HG03520 (cell line): ENCODE results near the gene AMOTL1.
"Not testable (repeated sequence)": the region's sequence is repeated elsewhere in the genome, so short reads cannot be mapped to it uniquely, and the experiment has no call there.

ENCODE experiments used
- ATAC-seq: cut with Tn5 transposase; IDR thresholded peaks from one replicate; pipeline ENCODE4 v1.9.1; 2021; ENCODE audit warnings: mild to moderate bottlenecking, moderate library complexity; ENCODE audit not compliant: unreplicated experiment

AMOTL1 gene

DNA sequence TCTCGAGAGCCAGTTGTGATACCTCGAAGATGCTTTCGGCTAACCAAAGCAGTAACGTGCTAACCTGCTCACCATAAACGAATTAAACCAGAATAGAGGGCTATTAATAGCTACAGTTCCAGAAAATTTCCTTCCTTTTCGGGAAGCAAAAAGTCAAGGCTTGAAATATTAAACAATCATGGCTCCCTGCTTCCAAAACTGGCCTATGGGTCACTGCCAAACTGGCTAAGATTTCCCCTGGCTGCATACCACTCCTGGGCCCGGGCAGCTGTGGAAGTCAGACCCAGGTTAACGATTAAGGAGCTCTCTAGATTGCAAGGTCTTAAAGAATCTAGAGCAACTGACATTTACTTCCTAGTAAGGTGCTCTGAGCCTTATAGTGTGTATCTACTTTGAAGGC lies 1.7 kb downstream of the AMOTL1 start:
- no peak for ATAC-seq

DNA sequence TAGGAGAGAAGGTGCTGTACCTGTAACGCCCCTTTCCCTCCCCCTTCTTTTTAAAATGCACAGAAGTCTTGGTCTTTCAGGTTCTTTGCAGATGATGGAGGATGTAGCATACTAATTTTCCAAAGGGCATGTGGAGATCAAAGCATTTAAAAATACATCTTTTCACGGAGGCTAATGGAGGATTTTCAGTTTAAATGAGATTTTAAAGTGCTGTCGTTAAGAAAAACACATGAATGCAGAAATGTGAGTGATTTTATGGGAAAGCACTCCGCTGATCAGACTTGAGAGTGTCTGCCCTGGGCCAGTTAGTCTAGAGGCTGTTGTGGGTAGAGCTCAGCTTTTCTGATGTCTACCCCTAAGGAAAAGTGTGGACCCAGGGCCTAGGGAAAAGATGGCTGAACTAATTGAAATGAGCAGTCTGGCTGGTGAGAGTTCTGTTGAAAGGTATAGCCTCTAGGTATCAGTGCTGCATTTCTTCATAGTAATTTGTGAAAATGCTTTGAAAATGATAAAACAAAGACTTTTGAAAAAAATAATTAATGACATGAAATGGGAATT lies 2.5 kb downstream of the AMOTL1 start:
- ATAC-seq = no peak

GRCh38 chr11:94771390-94771789 lies 3.2 kb downstream of the AMOTL1 start:
- no peak for ATAC-seq

DNA sequence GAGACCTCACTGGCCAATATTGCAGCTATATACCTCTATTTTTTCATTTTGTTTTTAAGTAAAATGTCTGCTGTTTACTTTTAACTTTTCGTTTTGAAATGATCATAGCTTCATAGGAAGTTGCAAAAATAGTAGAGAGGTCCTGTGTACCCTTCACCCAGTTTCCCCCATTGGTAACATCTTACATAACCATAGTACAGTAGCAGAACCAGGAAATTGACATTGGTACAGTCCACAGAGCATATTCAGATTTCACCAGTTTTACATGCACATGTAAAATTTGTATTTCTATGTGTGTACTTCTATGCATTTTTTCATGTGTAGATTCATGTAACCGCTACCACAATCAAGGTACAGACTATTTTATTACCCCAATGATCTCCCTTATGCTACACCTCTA lies 3.8 kb downstream of the AMOTL1 start:
- no peak for ATAC-seq

- ATAC-seq = no peak
Observed at GRCh38 chr11:94773842-94774241, 5.7 kb downstream of the AMOTL1 start.

- ATAC-seq = no peak
Observed at GRCh38 chr11:94774345-94774744, 6.2 kb downstream of the AMOTL1 start.

GRCh38 chr11:94775567-94776327 lies 7.6 kb downstream of the AMOTL1 start:
- no peak for ATAC-seq

- ATAC-seq = no peak
Observed at GRCh38 chr11:94776351-94777321, 8.5 kb downstream of the AMOTL1 start.

DNA sequence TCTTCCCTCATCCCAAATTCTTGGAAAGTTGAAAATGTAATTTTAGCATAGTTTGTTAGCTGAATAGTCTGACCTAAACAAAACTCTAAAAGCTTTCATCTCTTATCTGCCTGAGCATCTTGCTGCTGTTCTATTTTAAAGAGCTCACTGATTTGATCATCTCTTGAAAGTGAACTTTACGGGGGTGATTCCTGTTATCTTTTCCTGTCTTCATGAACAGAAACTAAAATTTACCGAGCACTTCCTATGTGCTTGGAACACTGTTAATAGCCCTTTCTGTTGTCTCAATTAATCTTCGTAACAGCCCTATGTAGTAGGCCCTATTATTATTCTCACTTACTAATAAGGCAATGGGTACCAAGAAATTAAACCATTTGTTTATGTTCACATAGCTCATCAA lies 12.3 kb downstream of the AMOTL1 start:
- ATAC-seq = no peak

DNA sequence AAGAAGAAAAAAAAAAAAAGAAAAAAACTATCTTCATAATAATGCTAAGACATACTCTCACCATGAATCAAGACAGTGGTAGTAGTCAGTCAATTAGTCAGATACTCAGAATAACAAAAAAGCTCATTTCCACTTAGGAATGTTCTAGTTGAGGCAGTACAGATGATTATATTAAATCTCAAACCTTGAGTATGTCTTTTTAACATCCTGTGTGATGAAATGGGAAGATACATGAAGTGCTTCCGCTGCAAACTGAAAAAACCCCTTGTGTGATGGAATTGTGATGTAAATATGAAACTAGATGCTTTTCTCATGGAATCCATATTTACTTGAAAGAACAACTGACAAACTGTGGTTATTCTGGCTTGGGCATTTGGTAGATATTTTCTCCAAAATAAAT lies 13.7 kb downstream of the AMOTL1 start:
- no peak for ATAC-seq

DNA sequence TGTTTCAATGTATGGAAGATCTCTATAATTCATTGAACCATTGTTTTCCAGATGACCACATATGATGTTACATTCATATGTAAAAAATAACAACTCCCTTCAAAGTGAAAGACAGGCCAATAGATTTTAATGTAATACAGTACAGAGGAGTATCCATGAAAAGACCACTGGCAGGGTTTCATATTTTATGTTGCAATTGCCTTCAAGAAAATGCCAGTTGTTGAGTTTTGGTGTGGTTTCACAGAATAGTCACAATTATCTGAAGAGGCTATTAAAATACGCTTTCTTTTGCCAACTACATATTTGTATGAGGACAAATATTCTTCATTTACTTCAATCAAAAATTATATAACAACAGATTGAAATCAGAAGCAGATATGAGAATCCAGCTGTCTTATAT lies 14.3 kb downstream of the AMOTL1 start:
- no peak for ATAC-seq

DNA sequence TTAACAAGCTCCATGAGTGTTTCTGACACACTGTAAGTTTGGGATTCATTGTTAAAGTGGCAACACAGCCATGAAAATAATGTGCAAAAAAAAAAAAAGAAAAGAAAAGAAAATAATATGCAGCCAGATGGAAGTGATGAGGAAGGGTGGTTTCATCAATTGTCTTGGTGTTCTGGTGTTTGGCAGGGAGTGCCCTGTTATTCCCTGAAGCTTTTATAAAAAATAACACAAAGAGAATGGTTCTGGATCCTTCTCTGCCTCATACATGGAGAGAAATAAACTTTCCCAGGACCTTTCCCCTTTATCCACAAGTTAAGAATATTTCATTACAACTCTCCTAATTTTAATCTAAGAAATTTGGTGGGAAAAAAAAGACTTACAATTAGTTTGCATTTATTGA lies 16.7 kb downstream of the AMOTL1 start:
- ATAC-seq = no peak

DNA sequence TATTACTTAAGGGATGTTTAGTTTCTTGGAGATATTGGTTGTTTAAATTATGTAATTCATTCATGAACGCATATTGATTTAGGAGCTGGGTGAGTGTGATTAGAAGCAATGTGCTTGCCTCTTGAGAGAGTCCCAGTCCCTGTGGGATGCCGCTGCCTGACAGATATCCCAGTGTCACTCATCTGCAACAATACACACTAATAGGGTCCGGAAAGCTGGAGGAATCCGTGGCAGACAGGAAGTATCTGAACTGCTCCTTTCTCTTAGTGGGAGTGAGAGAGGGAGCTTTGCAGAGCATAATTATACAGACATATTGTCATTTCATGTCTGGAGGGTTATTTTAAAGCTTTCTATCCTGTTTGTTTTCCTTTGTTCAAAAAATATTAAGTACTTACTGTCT lies 17.4 kb downstream of the AMOTL1 start:
- ATAC-seq = no peak

DNA sequence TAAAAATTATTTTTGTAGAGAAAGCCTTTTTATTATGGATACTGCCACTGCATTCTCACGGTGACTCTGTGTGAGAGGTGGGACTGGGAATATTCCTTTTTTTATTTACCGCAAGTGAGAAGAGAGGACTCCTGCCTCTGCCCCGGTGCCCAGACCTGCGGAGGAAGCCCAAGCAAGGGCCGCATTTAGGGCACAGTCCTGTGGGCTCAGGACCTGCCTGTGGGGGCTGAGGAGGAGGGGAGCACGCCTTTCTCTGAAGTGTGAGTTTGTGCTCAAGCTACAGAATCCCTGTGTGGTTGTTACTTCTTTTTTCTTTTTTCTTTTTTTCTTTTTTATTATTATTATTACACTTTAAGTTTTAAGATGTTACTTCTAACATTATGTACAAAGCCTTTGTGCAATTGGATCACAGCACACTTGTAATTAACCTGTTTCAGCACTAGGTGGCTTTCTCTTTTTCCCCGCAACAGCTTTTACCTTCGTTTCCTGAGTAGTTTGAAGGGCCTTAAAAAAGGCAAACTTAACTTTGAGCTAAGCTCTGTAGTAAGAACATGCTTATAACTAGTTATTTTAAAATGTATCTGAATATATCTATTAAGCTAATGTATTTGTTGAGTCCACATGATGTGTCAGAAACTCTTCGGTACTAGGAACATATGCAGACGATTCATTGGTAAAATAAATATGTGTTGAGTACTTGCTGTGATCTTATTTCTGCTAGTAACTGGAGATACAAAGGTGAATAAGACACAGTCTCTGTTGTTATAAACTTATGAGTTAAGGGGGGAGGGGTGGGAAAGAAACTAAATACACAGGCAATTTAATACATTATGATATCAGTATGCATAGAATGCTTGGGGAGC lies 18.3 kb downstream of the AMOTL1 start:
- no peak for ATAC-seq

GRCh38 chr11:94787801-94788200 lies 19.6 kb downstream of the AMOTL1 start:
- ATAC-seq = no peak

DNA sequence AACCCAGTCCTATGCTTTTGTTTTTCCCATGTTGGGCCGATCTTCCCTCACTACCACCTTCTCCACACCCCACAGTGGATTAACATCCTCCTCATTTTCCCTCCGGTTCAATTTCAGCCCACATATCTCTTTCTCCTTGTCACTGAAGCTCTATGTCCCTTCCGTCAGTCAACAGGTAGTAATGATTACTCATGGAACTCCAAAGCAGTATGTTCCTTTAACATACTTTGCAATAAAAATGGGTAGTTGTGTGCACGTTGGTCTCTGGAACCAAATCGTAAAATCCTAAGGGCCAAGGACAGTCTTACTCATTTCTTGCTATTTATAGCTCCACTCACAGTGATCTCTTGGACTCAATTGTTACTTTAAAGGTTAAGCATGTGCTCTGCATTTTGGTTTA lies 20.2 kb downstream of the AMOTL1 start:
- ATAC-seq = no peak

GRCh38 chr11:94790197-94790596 lies 22.0 kb downstream of the AMOTL1 start:
- ATAC-seq = no peak

DNA sequence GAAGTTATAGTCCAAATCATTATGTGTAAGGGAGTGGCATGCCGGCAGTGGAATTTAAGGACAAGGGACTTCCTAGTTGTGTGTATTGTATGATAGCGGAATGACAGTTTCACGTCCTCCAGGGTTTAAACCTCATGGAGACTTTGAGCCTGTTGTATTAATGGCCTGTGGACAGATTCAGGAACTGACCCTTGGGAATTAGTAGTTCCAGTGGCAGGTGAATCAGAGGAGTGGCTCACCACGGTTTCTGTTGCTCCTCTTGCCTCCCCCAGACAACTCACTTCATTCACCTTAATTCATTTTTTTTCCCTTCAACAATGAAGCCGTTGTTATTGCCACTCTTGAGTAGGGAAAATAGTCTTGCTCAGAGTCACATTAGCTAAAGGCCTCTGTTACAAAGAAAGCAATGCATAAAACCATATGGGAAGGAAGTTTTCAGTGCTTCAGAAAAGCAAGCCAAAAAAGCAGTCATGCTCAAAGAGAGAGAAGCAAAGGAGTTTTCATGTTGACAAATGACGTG lies 22.6 kb downstream of the AMOTL1 start:
- ATAC-seq = no peak

GRCh38 chr11:94791216-94791889 lies 23.2 kb downstream of the AMOTL1 start:
- no peak for ATAC-seq

- not testable (repeated sequence) for ATAC-seq
Observed at GRCh38 chr11:94791942-94792341, 23.8 kb downstream of the AMOTL1 start.
